ENCODE data around the gene TUG1.

The TUG1 gene

GRCh38 chr22:31019191-31019930 lies 50.3 kb downstream of the TUG1 start:
- no peak for DNase-seq

- DNase-seq: no peak
These were observed 51.3 kb downstream of the TUG1 start for GRCh38 chr22:31020334-31020733.

- DNase-seq: no peak
These were observed 53.5 kb downstream of the TUG1 start for GRCh38 chr22:31022516-31022915.

Data from CD4-positive, alpha-beta T cell treated with Interferon gamma for 1 hour (primary cell).